Hematopoietic multipotent progenitor cell treated with erythropoietin and hydrocortisone succinate and interleukin-3 and kit ligand, for 4 days (in vitro differentiated cells): Measurements from ENCODE around the gene SPSB3.
"Not testable (repeated sequence)": the region's sequence is repeated elsewhere in the genome, so short reads cannot be mapped to it uniquely, and the experiment has no call there.

Experiments
- DNase-seq: peaks from one replicate; pipeline ENCODE4 v3.0.0-alpha.2; 2015

The SPSB3 gene

GRCh38 chr16:1734816-1735215 lies 47.6 kb downstream of the SPSB3 start:
- DNase-seq, result no peak

- no peak for DNase-seq
Observed at GRCh38 chr16:1734123-1734522, 48.2 kb downstream of the SPSB3 start.

GRCh38 chr16:1732551-1732987 lies 49.8 kb downstream of the SPSB3 start:
- DNase-seq, result not testable (repeated sequence)

GRCh38 chr16:1732071-1732470 lies 50.3 kb downstream of the SPSB3 start:
- DNase-seq, result no peak

GRCh38 chr16:1731603-1732002 lies 50.8 kb downstream of the SPSB3 start:
- DNase-seq, result no peak

- no peak for DNase-seq
Observed at GRCh38 chr16:1731073-1731472, 51.3 kb downstream of the SPSB3 start.

GRCh38 chr16:1729445-1729844 lies 52.9 kb downstream of the SPSB3 start:
- DNase-seq, result no peak

- no peak for DNase-seq
Observed at GRCh38 chr16:1729026-1729425, 53.3 kb downstream of the SPSB3 start.

- DNase-seq, result no peak
Observed at GRCh38 chr16:1727651-1728624, 54.4 kb downstream of the SPSB3 start.
